Fibroblast of mammary gland (primary cell): Measurements from ENCODE around the gene TCEA2.

Experiments
- DNase-seq: peaks from one replicate; pipeline ENCODE4 v3.0.0-alpha.2; 2010; ENCODE audit warnings: low read depth
- H3K4me3 ChIP-seq: 2 replicates; pipeline ENCODE4 v1.5.1; 2011; ENCODE audit warnings: low read depth, mild to moderate bottlenecking, low read length, moderate library complexity; ENCODE audit not compliant: control insufficient read depth
- CTCF ChIP-seq: conservative IDR thresholded peaks from 2 replicates; pipeline ENCODE4 v1.5.1; 2011; ENCODE audit warnings: low read depth, low read length, inconsistent platforms; ENCODE audit not compliant: control insufficient read depth, insufficient read depth

TCEA2 gene

GRCh38 chr20:64098471-64099013 is 35.5 kb downstream of the TCEA2 start:
- H3K4me3 ChIP-seq, result no peak overlapping the region
- no peak for DNase-seq

DNA sequence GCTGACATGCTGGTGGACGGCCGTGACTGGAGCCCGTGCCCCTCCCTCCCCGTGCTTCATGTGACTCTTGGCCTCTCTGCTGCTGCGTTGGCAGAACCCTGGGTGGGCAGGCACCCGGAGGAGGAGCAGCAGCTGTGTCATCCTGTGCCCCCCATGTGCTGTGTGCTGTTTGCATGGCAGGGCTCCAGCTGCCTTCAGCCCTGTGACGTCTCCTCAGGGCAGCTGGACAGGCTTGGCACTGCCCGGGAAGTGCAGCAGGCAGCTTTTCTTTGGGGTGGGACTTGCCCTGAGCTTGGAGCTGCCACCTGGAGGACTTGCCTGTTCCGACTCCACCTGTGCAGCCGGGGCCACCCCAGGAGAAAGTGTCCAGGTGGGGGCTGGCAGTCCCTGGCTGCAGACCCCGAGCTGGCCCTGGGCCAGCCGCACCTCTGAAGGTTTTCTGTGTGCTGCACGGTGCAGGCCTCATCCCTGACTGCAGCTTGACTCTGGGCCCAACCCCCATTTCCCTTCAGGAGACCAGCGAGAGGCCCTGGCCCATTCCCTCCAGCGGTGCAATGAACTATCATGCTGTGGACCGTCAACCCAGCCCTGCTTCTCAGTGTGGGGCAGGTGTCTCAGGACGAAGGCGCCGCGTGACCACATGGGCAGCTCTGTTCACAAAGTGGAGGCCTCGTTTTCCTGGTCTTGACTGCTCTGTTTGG is 36.2 kb downstream of the TCEA2 start:
- TF ChIP-seq CTCF, result no peak
- no peak overlapping the region for H3K4me3 ChIP-seq
- DNase-seq, result no peak

More at GRCh38 chr20:64098471-64099013, 35.5 kb downstream of the TCEA2 start:
- no peak for TF ChIP-seq CTCF

DNA sequence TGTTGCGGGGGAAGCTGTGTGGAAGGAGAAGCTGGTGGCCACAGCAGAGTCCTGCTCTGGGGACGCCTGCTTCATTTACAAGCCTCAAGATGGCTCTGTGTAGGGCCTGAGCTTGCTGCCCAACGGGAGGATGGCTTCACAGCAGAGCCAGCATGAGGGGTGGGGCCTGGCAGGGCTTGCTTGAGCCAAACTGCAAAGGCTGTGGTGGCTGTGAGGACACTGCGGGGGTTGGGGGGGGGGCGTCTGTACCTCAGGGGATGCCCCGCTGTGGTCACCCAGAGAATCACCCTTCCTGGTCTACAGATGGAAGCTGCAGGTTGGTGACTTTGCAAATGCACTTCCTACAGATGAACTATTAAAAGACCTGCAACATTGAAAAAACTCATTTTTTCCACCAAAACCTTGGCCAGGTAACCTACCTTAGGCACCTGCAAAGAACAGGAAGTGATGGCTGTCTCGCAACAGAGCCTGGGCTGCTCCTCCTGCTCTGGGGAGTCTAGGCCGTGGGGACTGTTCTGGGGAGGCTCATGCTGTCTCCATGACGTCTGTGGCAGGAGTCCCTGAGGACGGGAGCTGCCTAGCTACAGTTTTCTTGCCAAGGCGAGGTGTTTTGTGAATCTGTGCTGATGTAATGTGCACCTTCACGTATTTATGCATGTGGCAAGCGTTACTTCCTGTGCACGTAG is 37.0 kb downstream of the TCEA2 start:
- no peak for TF ChIP-seq CTCF
- H3K4me3 ChIP-seq, result no peak overlapping the region
- DNase-seq, result no peak

GRCh38 chr20:64100566-64100888 is 37.5 kb downstream of the TCEA2 start:
- no peak for DNase-seq
- no peak for TF ChIP-seq CTCF

DNA sequence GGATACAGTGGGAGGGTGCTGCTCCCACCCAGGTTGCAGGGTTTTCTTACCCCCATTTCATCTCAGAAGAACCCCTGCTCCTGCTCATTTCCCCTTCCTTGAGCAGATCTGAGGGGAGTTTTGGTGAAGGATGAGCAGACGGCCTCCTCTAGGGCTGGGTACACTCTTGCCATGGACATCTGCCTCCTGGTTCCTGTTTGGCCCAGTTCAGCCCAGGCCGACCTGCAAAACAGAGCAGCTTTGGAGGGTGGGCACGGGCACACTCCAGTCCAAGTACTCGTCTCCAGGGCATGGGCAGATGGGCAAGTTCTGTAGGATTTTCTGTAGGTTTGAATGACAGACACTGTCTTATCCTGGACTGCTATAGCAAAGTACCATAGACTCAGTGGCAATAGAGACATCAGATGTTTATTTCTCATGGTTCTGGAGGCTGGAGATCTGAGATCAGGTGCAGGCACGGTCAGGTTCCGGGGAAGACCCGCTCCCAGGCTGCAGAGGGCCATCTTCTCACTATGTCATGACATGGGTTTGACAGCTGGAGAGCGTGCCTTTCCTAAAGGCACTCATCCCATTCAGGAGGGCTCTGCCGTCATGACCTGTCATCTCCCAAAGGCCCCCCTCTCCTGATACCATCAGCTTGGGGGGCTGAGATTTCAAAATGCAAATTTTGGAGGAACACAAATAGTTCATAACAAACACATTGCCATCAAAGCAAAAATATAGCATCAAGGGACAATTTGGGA is 38.1 kb downstream of the TCEA2 start:
- H3K4me3 ChIP-seq, result no peak overlapping the region
- no peak for DNase-seq
- TF ChIP-seq CTCF, result no peak

More at GRCh38 chr20:64100566-64100888, 37.5 kb downstream of the TCEA2 start:
- no peak overlapping the region for H3K4me3 ChIP-seq

GRCh38 chr20:64101731-64102621 is 39.0 kb downstream of the TCEA2 start:
- H3K4me3 ChIP-seq, result no peak overlapping the region

More at GRCh38 chr20:64101731-64102621, 39.0 kb downstream of the TCEA2 start:
- no peak for DNase-seq
- no peak for TF ChIP-seq CTCF
